HK-2 (cell line): ENCODE results near the gene MYD88.
"Not testable (repeated sequence)": the region's sequence is repeated elsewhere in the genome, so short reads cannot be mapped to it uniquely, and the experiment has no call there.

Source experiments
- DNase-seq: peaks from one replicate; pipeline ENCODE4 v3.0.0-alpha.2; 2018; ENCODE audit not compliant: unreplicated experiment

The MYD88 gene

GRCh38 chr3:38126121-38126892 lies 12.2 kb upstream of the MYD88 start:
- no peak for DNase-seq

DNA sequence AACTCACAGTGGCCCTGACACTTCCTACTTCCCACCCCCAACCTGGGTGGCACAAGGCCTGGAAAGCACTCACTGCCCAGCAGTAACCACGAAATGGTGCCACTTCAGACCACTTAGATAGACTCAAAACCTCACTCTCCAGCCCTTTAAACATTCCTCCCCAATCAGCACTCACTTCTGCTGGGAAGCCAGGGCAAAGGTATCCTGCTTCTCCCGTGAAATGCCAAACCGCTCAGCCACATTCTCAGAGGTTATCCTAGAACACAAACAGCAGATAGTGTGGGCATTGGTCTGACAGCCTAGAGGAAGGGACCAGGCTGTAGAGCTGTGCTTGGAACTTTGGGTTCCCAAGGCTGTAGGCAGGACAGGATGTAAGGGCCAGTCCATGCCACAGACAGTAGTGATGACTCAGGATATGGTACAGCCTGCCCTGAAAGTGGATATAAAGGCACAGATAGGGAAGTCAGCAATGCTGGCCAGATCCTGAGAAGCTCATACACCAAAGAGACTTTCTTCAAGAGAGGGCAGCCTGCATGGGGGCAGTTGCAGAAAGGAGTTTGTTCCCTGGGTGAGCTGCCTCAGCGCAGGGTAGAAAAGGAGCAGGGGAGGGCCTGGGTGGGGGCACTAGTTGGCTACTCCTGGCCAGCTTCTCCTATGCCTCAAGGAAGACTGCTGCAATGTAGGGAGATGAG lies 10.7 kb upstream of the MYD88 start:
- DNase-seq: no peak

DNA sequence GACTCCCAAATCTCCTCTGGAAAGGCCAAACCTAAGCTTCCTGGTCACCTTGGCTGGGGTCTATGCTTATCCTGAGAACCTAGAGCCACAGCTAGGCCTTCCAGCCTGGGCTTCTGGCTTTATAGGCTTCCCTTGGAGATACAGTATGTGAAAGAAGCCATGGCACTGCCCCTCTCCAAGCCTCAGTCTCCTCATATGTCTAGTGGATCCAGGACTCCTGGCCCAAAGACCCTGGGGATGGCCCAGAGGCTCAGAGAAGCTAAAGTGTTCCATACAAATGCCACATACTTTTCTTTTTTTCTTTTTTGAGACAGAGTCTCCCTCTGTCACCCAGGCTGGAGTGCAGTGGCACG lies 10.2 kb upstream of the MYD88 start:
- no peak for DNase-seq

DNA sequence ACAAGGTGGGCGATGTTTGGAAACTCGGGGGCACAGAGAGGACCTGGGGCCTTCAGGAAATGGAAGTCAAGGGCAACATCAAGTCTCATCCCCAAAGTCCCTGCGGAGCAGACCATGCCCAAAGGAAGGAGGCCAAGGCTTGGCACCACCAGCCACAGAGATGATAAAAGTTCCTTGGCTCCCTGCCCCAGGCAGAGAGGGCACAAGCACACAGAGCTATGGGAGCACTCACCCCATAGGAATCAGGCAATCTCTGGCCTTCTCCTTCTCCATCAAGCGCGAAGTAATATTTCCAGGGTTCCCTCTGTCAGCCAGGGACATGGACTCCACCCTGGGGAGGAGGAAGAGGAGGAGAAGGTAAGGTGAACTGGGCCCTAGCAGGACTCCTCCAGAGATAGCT lies 9.4 kb upstream of the MYD88 start:
- no peak for DNase-seq

- no peak for DNase-seq
Measured at GRCh38 chr3:38130631-38131065, 7.8 kb upstream of the MYD88 start.

- DNase-seq: no peak
Measured at GRCh38 chr3:38131621-38132369, 6.7 kb upstream of the MYD88 start.

DNA sequence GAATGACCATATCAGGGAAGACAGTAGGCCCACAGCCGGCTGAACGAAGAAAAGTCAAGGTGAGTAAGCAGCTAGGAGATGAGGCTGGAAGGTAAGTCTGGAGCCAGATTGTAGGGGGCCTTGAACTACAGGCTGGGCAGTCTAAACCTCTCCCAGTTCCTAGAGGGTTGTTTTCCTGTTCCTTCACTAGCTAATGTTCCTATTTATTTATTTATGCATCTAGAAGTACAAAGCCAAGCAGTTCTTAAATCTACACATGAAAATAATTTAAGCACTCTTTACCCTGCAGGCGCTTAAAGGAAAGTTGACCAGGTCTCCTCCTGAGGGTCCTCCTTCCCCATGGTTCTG lies 5.3 kb upstream of the MYD88 start:
- DNase-seq: no peak

DNA sequence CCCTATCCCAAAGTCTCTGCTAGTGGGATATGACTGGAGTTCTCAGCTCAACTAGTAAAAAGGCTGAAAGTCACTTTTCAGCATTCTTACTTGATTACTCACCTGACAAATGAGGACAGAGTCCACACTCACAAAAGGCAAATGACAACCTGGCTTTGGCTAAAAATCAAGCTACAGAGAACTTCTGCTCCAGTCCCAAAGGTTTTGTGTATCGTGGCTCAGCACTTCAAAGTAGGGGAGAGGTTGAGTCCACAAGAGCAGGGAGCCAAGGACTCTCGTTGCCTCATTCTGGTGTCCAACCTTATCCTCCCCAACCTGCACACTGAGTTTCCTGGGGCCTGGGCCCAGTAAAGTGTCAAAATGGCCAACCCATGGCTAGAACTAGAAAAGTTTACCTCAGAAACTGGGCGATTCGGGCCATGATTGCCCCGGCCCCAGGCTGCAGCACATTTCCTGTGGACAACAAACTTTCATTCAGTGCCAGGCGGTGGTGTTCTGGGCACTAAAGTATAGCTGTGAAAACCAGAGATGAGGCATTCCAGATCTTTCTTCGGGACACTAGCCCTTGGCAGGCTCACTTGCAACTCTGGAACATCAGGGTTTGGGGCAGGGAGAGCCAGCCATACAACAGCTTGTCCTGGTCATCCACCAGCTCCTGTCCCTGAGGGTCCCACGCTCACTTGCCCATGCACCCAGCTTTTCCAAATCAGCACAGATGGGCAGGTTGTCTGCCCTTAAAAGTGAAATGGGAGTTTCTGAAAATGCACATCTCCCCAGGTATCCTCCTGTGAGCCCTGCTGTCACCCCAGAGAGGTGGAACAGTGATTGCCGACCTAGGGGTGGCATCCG lies 4.7 kb upstream of the MYD88 start:
- no peak for DNase-seq

DNA sequence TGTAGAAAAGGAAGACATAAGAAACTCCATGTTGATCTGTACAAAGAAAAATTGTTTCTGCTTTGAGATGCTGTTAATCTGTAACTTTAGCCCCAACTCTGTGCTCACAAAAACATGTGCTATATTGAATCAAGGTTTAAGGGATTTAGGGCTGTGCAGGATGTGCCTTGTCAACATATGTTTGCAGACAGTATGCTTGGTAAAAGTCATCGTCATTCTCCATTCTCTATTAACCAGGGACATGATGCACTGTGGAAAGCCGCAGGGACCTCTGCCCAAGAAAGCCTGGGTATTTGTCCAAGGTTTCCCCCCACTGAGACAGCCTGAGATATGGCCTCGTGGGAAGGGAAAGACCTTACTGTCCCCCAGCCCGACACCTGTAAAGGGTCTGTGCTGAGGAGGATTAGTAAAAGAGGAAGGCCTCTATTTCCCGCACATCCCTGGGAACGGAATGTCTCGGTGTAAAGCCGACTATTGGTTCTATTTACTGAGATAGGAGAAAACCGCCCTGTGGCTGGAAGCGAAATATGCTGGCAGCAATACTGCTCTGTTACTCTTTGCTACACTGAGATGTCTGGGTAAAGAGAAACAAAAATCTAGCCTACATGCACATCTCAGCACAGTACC lies 3.8 kb upstream of the MYD88 start:
- DNase-seq: not testable (repeated sequence)

GRCh38 chr3:38135621-38136277 lies 2.7 kb upstream of the MYD88 start:
- DNase-seq: not testable (repeated sequence)

DNA sequence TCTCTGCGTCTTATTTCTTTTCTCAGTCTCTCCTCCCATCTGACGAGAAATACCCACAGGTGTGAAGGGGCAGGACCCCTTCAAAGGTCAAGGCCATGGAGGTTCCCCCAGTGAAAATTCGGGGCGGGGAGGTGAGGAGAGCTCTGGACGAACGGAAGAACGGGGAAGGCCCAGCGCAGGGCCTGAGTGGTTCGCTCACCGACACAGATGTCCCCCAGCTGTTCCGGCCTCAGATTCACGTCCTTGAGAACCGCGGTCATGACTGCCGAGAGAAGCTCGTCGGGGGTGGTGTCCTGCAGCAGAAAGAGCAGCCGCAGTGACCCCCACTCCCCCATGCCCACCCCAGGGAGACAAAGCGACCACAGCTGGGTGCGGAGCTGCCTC lies 2.1 kb upstream of the MYD88 start:
- DNase-seq: peak; percentile 24

- DNase-seq: peak; percentile 98
Measured at GRCh38 chr3:38136777-38137614, 1.5 kb upstream of the MYD88 start, which contains the start of gene ACAA1. Gene ACAA1, minus strand, starts transcription at chr3:38137127. Its CDS starts 92 bp downstream, at chr3:38137035.

- DNase-seq: no peak
Measured at GRCh38 chr3:38137615-38138348, 679 bp upstream of the MYD88 start.

- DNase-seq: no peak
Measured at GRCh38 chr3:38139191-38139590, 730 bp downstream of the MYD88 start.

DNA sequence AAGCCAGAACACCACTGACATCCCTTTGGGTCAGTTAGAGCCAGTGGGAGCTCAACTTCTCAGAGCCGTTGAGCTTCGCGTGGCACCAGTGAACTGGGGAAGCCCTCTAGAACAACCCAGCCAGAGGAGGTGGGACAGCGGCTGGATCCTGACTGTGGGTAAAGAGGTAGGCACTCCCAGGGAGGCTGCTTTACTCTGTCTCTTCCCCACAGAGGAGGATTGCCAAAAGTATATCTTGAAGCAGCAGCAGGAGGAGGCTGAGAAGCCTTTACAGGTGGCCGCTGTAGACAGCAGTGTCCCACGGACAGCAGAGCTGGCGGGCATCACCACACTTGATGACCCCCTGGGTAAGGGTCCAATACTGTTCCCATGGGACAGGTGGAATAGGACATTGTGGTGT lies 1.2 kb downstream of the MYD88 start:
- DNase-seq: no peak

DNA sequence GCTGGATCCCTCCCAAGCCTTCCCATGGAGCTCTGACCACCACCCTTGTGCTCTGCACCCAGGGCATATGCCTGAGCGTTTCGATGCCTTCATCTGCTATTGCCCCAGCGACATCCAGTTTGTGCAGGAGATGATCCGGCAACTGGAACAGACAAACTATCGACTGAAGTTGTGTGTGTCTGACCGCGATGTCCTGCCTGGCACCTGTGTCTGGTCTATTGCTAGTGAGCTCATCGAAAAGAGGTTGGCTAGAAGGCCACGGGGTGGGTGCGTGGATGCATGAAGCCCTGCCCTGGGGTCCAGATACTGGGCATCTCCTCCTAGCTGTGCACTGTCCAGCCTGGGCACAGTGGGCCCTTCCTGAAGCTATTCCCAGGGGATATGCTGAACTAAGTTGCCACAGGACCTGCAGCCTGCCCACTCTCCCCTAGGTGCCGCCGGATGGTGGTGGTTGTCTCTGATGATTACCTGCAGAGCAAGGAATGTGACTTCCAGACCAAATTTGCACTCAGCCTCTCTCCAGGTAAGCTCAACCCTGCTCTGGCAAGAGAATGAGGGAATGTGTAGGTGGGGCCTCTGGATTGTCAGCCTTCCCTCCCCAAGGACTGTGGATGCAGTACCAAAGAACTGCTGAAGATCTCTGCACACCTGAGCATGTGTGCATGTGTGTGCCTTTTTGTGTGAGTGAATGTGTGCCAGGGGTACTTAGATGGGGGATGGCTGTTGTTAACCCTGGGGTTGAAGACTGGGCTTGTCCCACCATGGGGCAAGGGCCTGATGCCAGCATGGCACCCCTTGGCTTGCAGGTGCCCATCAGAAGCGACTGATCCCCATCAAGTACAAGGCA lies 2.1 kb downstream of the MYD88 start:
- no peak for DNase-seq

GRCh38 chr3:38141173-38141951 lies 2.9 kb downstream of the MYD88 start:
- no peak for DNase-seq

DNA sequence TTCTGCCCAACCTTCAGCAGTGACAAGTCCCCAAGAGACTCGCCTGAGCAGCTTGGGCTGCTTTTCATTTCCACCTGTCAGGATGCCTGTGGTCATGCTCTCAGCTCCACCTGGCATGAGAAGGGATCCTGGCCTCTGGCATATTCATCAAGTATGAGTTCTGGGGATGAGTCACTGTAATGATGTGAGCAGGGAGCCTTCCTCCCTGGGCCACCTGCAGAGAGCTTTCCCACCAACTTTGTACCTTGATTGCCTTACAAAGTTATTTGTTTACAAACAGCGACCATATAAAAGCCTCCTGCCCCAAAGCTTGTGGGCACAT lies 3.5 kb downstream of the MYD88 start:
- no peak for DNase-seq
